Stimulated activated CD4-positive, alpha-beta T cell treated with anti-CD3 and anti-CD28 coated beads, Interleukin-2, amount 100 ng/mL, for 24 hours (primary cell): Measurements from ENCODE around the gene PBX1.

Experiments used
- DNase-seq, 2 donors: peaks; one replicate each; pipeline ENCODE4 v3.0.0-alpha.2; 2020

Gene PBX1

GRCh38 chr1:164622068-164622845 is 63.3 kb downstream of the PBX1 start:
- DNase-seq = no peak

GRCh38 chr1:164623805-164624204 is 64.8 kb downstream of the PBX1 start:
- DNase-seq = no peak

- DNase-seq = no peak
Measured at GRCh38 chr1:164624400-164624799, 65.4 kb downstream of the PBX1 start.

- DNase-seq = no peak
Measured at GRCh38 chr1:164625004-164625617, 66.1 kb downstream of the PBX1 start.

- DNase-seq = no peak
Measured at GRCh38 chr1:164628772-164629171, 69.8 kb downstream of the PBX1 start.

GRCh38 chr1:164629971-164630370 is 71.0 kb downstream of the PBX1 start:
- no peak for DNase-seq

- DNase-seq = no peak
Measured at GRCh38 chr1:164630626-164631396, 71.8 kb downstream of the PBX1 start.

- DNase-seq = no peak
Measured at GRCh38 chr1:164631751-164632150, 72.8 kb downstream of the PBX1 start.

GRCh38 chr1:164633997-164634396 is 75.0 kb downstream of the PBX1 start:
- DNase-seq = no peak

GRCh38 chr1:164635059-164635802 is 76.2 kb downstream of the PBX1 start:
- DNase-seq = no peak

- no peak for DNase-seq
Measured at GRCh38 chr1:164635803-164636731, 77.1 kb downstream of the PBX1 start.

GRCh38 chr1:164636757-164637156 is 77.8 kb downstream of the PBX1 start:
- no peak for DNase-seq

- no peak for DNase-seq
Measured at GRCh38 chr1:164637461-164638375, 78.7 kb downstream of the PBX1 start.

GRCh38 chr1:164638492-164639202 is 79.7 kb downstream of the PBX1 start:
- no peak for DNase-seq

GRCh38 chr1:164640686-164641352 is 81.8 kb downstream of the PBX1 start:
- no peak for DNase-seq

GRCh38 chr1:164641353-164641730 is 82.4 kb downstream of the PBX1 start:
- DNase-seq = no peak

GRCh38 chr1:164643018-164643417 is 84.0 kb downstream of the PBX1 start:
- no peak for DNase-seq

GRCh38 chr1:164644268-164644667 is 85.3 kb downstream of the PBX1 start:
- no peak for DNase-seq

- no peak for DNase-seq
Measured at GRCh38 chr1:164644774-164645644, 86.0 kb downstream of the PBX1 start.
